HEK293 (cell line): ENCODE measurements around the gene COMMD4.

Experiments used
- KLF10 ChIP-seq: fragments of 450-650 bp; IDR thresholded peaks from 2 replicates; pipeline ENCODE4 v1.5.1; 2018; ENCODE audit warnings: missing biosample characterization, mild to moderate bottlenecking, missing genetic modification characterization
- KLF16 ChIP-seq: fragments of 450-650 bp; formaldehyde crosslinking; IDR thresholded peaks from 2 replicates; pipeline ENCODE4 v1.5.1; 2017; ENCODE audit warnings: missing biosample characterization, missing genetic modification characterization
- SCRT1 ChIP-seq: fragments of 450-650 bp; formaldehyde crosslinking; IDR thresholded peaks from 2 replicates; pipeline ENCODE4 v1.5.1; 2016; ENCODE audit warnings: missing biosample characterization, missing genetic modification characterization, borderline replicate concordance
- WT1 ChIP-seq: fragments of 450-650 bp; formaldehyde crosslinking; IDR thresholded peaks from 2 replicates; pipeline ENCODE4 v1.5.1; 2016; ENCODE audit warnings: missing biosample characterization, missing genetic modification characterization
- ZBTB21 ChIP-seq: fragments of 450-650 bp; formaldehyde crosslinking; IDR thresholded peaks from 2 replicates; pipeline ENCODE4 v1.5.1; 2017; ENCODE audit warnings: missing biosample characterization, missing genetic modification characterization
- ZFP69B ChIP-seq: fragments of 450-650 bp; formaldehyde crosslinking; IDR thresholded peaks from 2 replicates; pipeline ENCODE4 v1.5.1; 2016; ENCODE audit warnings: missing biosample characterization, missing genetic modification characterization
- ZNF10 ChIP-seq: fragments of 450-650 bp; formaldehyde crosslinking; IDR thresholded peaks from 2 replicates; pipeline ENCODE4 v1.5.1; 2017; ENCODE audit warnings: missing biosample characterization, missing genetic modification characterization
- ZNF16 ChIP-seq: fragments of 450-650 bp; formaldehyde crosslinking; IDR thresholded peaks from 2 replicates; pipeline ENCODE4 v1.5.1; 2016; ENCODE audit warnings: low read depth, missing biosample characterization, missing genetic modification characterization
- ZNF19 ChIP-seq: fragments of 450-650 bp; formaldehyde crosslinking; IDR thresholded peaks from 2 replicates; pipeline ENCODE4; 2016; ENCODE audit warnings: missing biosample characterization, missing genetic modification characterization, low read depth
- ZNF223 ChIP-seq: fragments of 450-650 bp; formaldehyde crosslinking; IDR thresholded peaks from 2 replicates; pipeline ENCODE4 v1.5.1; 2016; ENCODE audit warnings: missing biosample characterization, missing genetic modification characterization
- ZNF350 ChIP-seq: fragments of 450-650 bp; formaldehyde crosslinking; IDR thresholded peaks from 2 replicates; pipeline ENCODE4 v1.5.0; 2017; ENCODE audit warnings: missing biosample characterization, mild to moderate bottlenecking, missing genetic modification characterization
- ZNF513 ChIP-seq: fragments of 450-650 bp; IDR thresholded peaks from 2 replicates; pipeline ENCODE4 v1.5.1; 2018; ENCODE audit warnings: missing biosample characterization, missing genetic modification characterization
- ZNF521 ChIP-seq: fragments of 450-650 bp; formaldehyde crosslinking; IDR thresholded peaks from 2 replicates; pipeline ENCODE4 v1.5.1; 2017; ENCODE audit warnings: missing biosample characterization, mild to moderate bottlenecking, missing genetic modification characterization
- ZNF529 ChIP-seq: fragments of 450-650 bp; formaldehyde crosslinking; IDR thresholded peaks from 2 replicates; pipeline ENCODE4 v1.5.1; 2017; ENCODE audit warnings: missing genetic modification characterization, missing biosample characterization; ENCODE audit not compliant: insufficient replicate concordance
- ZNF621 ChIP-seq: fragments of 450-650 bp; formaldehyde crosslinking; IDR thresholded peaks from 2 replicates; pipeline ENCODE4 v1.5.1; 2017; ENCODE audit warnings: missing biosample characterization, missing genetic modification characterization
- ZNF837 ChIP-seq: fragments of 450-650 bp; formaldehyde crosslinking; IDR thresholded peaks from 2 replicates; pipeline ENCODE4 v1.5.1; 2016; ENCODE audit warnings: missing biosample characterization, missing genetic modification characterization
- ZNF843 ChIP-seq: fragments of 450-650 bp; formaldehyde crosslinking; IDR thresholded peaks from 2 replicates; pipeline ENCODE4 v1.5.1; 2016; ENCODE audit warnings: missing biosample characterization, missing genetic modification characterization
- TF ChIP-seq, protein P1 (sequence below): fragments of 450-650 bp; formaldehyde crosslinking; IDR thresholded peaks from 2 replicates; pipeline ENCODE4 v1.5.1; 2016; ENCODE audit warnings: missing biosample characterization, missing genetic modification characterization, low read depth
- TF ChIP-seq, protein P2 (sequence below): fragments of 450-650 bp; formaldehyde crosslinking; IDR thresholded peaks from 2 replicates; pipeline ENCODE4 v1.5.1; 2016; ENCODE audit warnings: missing biosample characterization, missing genetic modification characterization, borderline replicate concordance
- TF ChIP-seq, protein P3 (sequence below): fragments of 450-650 bp; formaldehyde crosslinking; IDR thresholded peaks from 2 replicates; pipeline ENCODE4 v1.5.1; 2016; ENCODE audit warnings: missing biosample characterization, missing genetic modification characterization, low read depth
- TF ChIP-seq, protein P4 (sequence below): fragments of 450-650 bp; formaldehyde crosslinking; IDR thresholded peaks from 2 replicates; pipeline ENCODE4; 2016; ENCODE audit warnings: missing biosample characterization, missing genetic modification characterization

The COMMD4 gene

DNA sequence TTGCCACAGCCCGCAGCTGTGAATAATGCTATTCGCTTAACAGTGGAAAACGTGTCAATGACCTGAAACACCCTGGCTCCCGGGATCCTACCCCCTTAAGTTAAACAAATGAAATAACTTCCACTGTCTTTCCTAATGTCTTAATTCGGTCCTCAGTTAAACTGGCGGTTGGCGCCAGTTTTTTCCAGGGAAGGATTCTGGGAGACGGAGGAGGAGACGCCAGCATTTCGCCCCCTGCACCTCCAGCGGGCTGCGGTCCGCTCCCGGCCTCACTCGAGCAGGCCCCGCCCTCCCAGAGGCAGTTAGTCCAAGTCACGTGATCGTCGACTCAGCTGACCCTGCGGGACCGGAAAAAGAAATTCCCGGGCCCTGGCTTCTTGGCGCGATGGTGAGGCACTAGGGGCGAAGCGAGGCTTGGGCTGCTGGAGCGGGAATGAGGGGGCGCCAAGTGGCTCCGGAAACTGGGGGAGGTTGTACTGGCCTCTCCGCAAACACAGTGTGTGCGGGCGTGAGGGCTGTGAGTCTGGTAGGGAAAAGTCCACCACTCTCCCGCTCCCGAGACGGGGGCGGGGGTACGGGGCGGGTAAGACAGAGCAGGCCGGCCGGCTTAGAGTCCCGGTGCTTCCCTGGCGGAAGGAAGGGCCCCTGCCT, at the start of gene COMMD4 (continued):
- TF ChIP-seq, protein P1, sequence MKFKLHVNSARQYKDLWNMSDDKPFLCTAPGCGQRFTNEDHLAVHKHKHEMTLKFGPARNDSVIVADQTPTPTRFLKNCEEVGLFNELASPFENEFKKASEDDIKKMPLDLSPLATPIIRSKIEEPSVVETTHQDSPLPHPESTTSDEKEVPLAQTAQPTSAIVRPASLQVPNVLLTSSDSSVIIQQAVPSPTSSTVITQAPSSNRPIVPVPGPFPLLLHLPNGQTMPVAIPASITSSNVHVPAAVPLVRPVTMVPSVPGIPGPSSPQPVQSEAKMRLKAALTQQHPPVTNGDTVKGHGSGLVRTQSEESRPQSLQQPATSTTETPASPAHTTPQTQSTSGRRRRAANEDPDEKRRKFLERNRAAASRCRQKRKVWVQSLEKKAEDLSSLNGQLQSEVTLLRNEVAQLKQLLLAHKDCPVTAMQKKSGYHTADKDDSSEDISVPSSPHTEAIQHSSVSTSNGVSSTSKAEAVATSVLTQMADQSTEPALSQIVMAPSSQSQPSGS (tag by site-specific recombination) = no peak
- TF ChIP-seq ZNF621 (tag by site-specific recombination) = no peak
- TF ChIP-seq ZNF350 = no peak
- peak; percentile 51; the same call in 1 of the 2 replicates for TF ChIP-seq ZFP69B
- 0 out of 2 replicates have a peak, but pooled peaks have one; percentile 23 for TF ChIP-seq SCRT1 (tag by site-specific recombination)
- TF ChIP-seq KLF10 (tag by site-specific recombination) = peak; percentile 82
- no peak for TF ChIP-seq ZNF19
- TF ChIP-seq, protein P2, sequence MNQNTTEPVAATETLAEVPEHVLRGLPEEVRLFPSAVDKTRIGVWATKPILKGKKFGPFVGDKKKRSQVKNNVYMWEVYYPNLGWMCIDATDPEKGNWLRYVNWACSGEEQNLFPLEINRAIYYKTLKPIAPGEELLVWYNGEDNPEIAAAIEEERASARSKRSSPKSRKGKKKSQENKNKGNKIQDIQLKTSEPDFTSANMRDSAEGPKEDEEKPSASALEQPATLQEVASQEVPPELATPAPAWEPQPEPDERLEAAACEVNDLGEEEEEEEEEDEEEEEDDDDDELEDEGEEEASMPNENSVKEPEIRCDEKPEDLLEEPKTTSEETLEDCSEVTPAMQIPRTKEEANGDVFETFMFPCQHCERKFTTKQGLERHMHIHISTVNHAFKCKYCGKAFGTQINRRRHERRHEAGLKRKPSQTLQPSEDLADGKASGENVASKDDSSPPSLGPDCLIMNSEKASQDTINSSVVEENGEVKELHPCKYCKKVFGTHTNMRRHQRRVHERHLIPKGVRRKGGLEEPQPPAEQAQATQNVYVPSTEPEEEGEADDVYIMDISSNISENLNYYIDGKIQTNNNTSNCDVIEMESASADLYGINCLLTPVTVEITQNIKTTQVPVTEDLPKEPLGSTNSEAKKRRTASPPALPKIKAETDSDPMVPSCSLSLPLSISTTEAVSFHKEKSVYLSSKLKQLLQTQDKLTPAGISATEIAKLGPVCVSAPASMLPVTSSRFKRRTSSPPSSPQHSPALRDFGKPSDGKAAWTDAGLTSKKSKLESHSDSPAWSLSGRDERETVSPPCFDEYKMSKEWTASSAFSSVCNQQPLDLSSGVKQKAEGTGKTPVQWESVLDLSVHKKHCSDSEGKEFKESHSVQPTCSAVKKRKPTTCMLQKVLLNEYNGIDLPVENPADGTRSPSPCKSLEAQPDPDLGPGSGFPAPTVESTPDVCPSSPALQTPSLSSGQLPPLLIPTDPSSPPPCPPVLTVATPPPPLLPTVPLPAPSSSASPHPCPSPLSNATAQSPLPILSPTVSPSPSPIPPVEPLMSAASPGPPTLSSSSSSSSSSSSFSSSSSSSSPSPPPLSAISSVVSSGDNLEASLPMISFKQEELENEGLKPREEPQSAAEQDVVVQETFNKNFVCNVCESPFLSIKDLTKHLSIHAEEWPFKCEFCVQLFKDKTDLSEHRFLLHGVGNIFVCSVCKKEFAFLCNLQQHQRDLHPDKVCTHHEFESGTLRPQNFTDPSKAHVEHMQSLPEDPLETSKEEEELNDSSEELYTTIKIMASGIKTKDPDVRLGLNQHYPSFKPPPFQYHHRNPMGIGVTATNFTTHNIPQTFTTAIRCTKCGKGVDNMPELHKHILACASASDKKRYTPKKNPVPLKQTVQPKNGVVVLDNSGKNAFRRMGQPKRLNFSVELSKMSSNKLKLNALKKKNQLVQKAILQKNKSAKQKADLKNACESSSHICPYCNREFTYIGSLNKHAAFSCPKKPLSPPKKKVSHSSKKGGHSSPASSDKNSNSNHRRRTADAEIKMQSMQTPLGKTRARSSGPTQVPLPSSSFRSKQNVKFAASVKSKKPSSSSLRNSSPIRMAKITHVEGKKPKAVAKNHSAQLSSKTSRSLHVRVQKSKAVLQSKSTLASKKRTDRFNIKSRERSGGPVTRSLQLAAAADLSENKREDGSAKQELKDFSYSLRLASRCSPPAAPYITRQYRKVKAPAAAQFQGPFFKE = no peak
- no peak for TF ChIP-seq ZNF529
- peak; percentile 72 for TF ChIP-seq ZBTB21
- 0 out of 2 replicates have a peak, but pooled peaks have one; percentile 7 for TF ChIP-seq ZNF10
- TF ChIP-seq ZNF513 (tag by site-specific recombination) = no peak
- TF ChIP-seq ZNF521 (tag by site-specific recombination) = no peak
- TF ChIP-seq, protein P3, sequence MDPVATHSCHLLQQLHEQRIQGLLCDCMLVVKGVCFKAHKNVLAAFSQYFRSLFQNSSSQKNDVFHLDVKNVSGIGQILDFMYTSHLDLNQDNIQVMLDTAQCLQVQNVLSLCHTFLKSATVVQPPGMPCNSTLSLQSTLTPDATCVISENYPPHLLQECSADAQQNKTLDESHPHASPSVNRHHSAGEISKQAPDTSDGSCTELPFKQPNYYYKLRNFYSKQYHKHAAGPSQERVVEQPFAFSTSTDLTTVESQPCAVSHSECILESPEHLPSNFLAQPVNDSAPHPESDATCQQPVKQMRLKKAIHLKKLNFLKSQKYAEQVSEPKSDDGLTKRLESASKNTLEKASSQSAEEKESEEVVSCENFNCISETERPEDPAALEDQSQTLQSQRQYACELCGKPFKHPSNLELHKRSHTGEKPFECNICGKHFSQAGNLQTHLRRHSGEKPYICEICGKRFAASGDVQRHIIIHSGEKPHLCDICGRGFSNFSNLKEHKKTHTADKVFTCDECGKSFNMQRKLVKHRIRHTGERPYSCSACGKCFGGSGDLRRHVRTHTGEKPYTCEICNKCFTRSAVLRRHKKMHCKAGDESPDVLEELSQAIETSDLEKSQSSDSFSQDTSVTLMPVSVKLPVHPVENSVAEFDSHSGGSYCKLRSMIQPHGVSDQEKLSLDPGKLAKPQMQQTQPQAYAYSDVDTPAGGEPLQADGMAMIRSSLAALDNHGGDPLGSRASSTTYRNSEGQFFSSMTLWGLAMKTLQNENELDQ (tag by site-specific recombination) = no peak
- peak; percentile 48 for TF ChIP-seq ZNF843 (tag by site-specific recombination)
- peak; percentile 32; the same call in 1 of the 2 replicates for TF ChIP-seq WT1 (tag by site-specific recombination)
- TF ChIP-seq ZNF16 (tag by site-specific recombination) = no peak
- TF ChIP-seq KLF16 (tag by site-specific recombination) = peak; percentile 95
- no peak for TF ChIP-seq ZNF223 (tag by site-specific recombination)
- no peak for TF ChIP-seq ZNF837 (tag by site-specific recombination)
- TF ChIP-seq, protein P4, sequence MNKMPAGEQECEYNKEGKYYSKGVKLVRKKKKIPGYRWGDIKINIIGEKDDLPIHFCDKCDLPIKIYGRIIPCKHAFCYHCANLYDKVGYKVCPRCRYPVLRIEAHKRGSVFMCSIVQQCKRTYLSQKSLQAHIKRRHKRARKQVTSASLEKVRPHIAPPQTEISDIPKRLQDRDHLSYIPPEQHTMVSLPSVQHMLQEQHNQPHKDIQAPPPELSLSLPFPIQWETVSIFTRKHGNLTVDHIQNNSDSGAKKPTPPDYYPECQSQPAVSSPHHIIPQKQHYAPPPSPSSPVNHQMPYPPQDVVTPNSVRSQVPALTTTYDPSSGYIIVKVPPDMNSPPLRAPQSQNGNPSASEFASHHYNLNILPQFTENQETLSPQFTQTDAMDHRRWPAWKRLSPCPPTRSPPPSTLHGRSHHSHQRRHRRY (tag by site-specific recombination) = 0 out of 2 replicates have a peak, but pooled peaks have one; percentile 26
